ENCODE measurements around the gene UNC79.

UNC79 gene

GRCh38 chr14:93663317-93663716 lies 232.6 kb downstream of the UNC79 start:
- Histone ChIP-seq H3K27me3 (ENCODE audit: low read depth, low read length) (no peaks in the 10 kb centered on the region), H3K27ac (ENCODE audit: low read length) (no peak overlapping the region), H3K4me3 (ENCODE audit: low read depth in 1 of 2, low read length in 2 of 2) (no peak overlapping the region), H3K9me3 (ENCODE audit: control insufficient read depth in 1 of 2, low read length in 2 of 2) (peaks cover 4 to 14% of the 10 kb centered on the region in 2 donors), H3K4me1 (ENCODE audit: control insufficient read depth in 1 of 2, insufficient read depth in 2 of 2, low read length in 2 of 2) (no peaks in the 10 kb centered on the region), H3K36me3 (ENCODE audit: control insufficient read depth in 1 of 2, insufficient read depth in 2 of 2, low read length in 2 of 2) (no peaks in the 10 kb centered on the region)

GRCh38 chr14:93665169-93665568 lies 234.4 kb downstream of the UNC79 start:
- Histone ChIP-seq H3K36me3 (ENCODE audit: control insufficient read depth in 1 of 2, insufficient read depth in 2 of 2, low read length in 2 of 2) (no peaks in the 10 kb centered on the region), H3K4me1 (ENCODE audit: control insufficient read depth in 1 of 2, insufficient read depth in 2 of 2, low read length in 2 of 2) (no peaks in the 10 kb centered on the region), H3K9me3 (ENCODE audit: control insufficient read depth in 1 of 2, low read length in 2 of 2) (peaks cover 4 to 14% of the 10 kb centered on the region in 2 donors), H3K27me3 (ENCODE audit: low read depth, low read length) (no peaks in the 10 kb centered on the region), H3K4me3 (ENCODE audit: low read depth in 1 of 2, low read length in 2 of 2) (no peak overlapping the region), H3K27ac (ENCODE audit: low read length) (no peak overlapping the region)

- H3K4me3 ChIP-seq (ENCODE audit: low read depth in 1 of 2, low read length in 2 of 2) = no peak overlapping the region
- no peaks in the 10 kb centered on the region for H3K4me1 ChIP-seq (ENCODE audit: control insufficient read depth in 1 of 2, insufficient read depth in 2 of 2, low read length in 2 of 2)
- H3K27ac ChIP-seq (ENCODE audit: low read length) = no peak overlapping the region
- H3K27me3 ChIP-seq (ENCODE audit: low read depth, low read length) = no peaks in the 10 kb centered on the region
- H3K36me3 ChIP-seq (ENCODE audit: control insufficient read depth in 1 of 2, insufficient read depth in 2 of 2, low read length in 2 of 2) = no peaks in the 10 kb centered on the region
- peaks cover 4 to 10% of the 10 kb centered on the region in 2 donors for H3K9me3 ChIP-seq (ENCODE audit: control insufficient read depth in 1 of 2, low read length in 2 of 2)
These were observed 238.9 kb downstream of the UNC79 start for GRCh38 chr14:93669632-93670031.

GRCh38 chr14:93674343-93674742 lies 243.6 kb downstream of the UNC79 start:
- H3K36me3 ChIP-seq (ENCODE audit: control insufficient read depth in 1 of 2, insufficient read depth in 2 of 2, low read length in 2 of 2) = no peaks in the 10 kb centered on the region
- no peak overlapping the region for H3K27ac ChIP-seq (ENCODE audit: low read length)
- no peaks in the 10 kb centered on the region for H3K27me3 ChIP-seq (ENCODE audit: low read depth, low read length)
- H3K4me3 ChIP-seq (ENCODE audit: low read depth in 1 of 2, low read length in 2 of 2) = no peak overlapping the region
- H3K4me1 ChIP-seq (ENCODE audit: control insufficient read depth in 1 of 2, insufficient read depth in 2 of 2, low read length in 2 of 2) = no peaks in the 10 kb centered on the region
- H3K9me3 ChIP-seq (ENCODE audit: control insufficient read depth in 1 of 2, low read length in 2 of 2) = no peaks in the 10 kb centered on the region

GRCh38 chr14:93675651-93676050 lies 244.9 kb downstream of the UNC79 start:
- no peaks in the 10 kb centered on the region for H3K27me3 ChIP-seq (ENCODE audit: low read depth, low read length)
- no peak overlapping the region for H3K4me3 ChIP-seq (ENCODE audit: low read depth in 1 of 2, low read length in 2 of 2)
- no peak overlapping the region for H3K27ac ChIP-seq (ENCODE audit: low read length)
- no peaks in the 10 kb centered on the region for H3K36me3 ChIP-seq (ENCODE audit: control insufficient read depth in 1 of 2, insufficient read depth in 2 of 2, low read length in 2 of 2)
- no peaks in the 10 kb centered on the region for H3K9me3 ChIP-seq (ENCODE audit: control insufficient read depth in 1 of 2, low read length in 2 of 2)
- H3K4me1 ChIP-seq (ENCODE audit: control insufficient read depth in 1 of 2, insufficient read depth in 2 of 2, low read length in 2 of 2) = no peaks in the 10 kb centered on the region

GRCh38 chr14:93676416-93676958 lies 245.7 kb downstream of the UNC79 start:
- H3K4me3 ChIP-seq (ENCODE audit: low read depth in 1 of 2, low read length in 2 of 2) = no peak overlapping the region
- H3K4me1 ChIP-seq (ENCODE audit: control insufficient read depth in 1 of 2, insufficient read depth in 2 of 2, low read length in 2 of 2) = no peaks in the 10 kb centered on the region
- no peaks in the 10 kb centered on the region for H3K9me3 ChIP-seq (ENCODE audit: control insufficient read depth in 1 of 2, low read length in 2 of 2)
- H3K27ac ChIP-seq (ENCODE audit: low read length) = no peak overlapping the region
- no peaks in the 10 kb centered on the region for H3K27me3 ChIP-seq (ENCODE audit: low read depth, low read length)
- H3K36me3 ChIP-seq (ENCODE audit: control insufficient read depth in 1 of 2, insufficient read depth in 2 of 2, low read length in 2 of 2) = no peaks in the 10 kb centered on the region

GRCh38 chr14:93682459-93682858 lies 251.7 kb downstream of the UNC79 start:
- no peak overlapping the region for H3K27ac ChIP-seq (ENCODE audit: low read length)
- no peaks in the 10 kb centered on the region for H3K27me3 ChIP-seq (ENCODE audit: low read depth, low read length)
- H3K36me3 ChIP-seq (ENCODE audit: control insufficient read depth in 1 of 2, insufficient read depth in 2 of 2, low read length in 2 of 2) = no peaks in the 10 kb centered on the region
- H3K4me1 ChIP-seq (ENCODE audit: control insufficient read depth in 1 of 2, insufficient read depth in 2 of 2, low read length in 2 of 2) = no peaks in the 10 kb centered on the region
- H3K9me3 ChIP-seq (ENCODE audit: control insufficient read depth in 1 of 2, low read length in 2 of 2) = no peaks in the 10 kb centered on the region
- no peak overlapping the region for H3K4me3 ChIP-seq (ENCODE audit: low read depth in 1 of 2, low read length in 2 of 2)

- Histone ChIP-seq H3K27ac (ENCODE audit: low read length) (no peak overlapping the region), H3K4me1 (ENCODE audit: control insufficient read depth in 1 of 2, insufficient read depth in 2 of 2, low read length in 2 of 2) (no peaks in the 10 kb centered on the region), H3K36me3 (ENCODE audit: control insufficient read depth in 1 of 2, insufficient read depth in 2 of 2, low read length in 2 of 2) (no peaks in the 10 kb centered on the region), H3K4me3 (ENCODE audit: low read depth in 1 of 2, low read length in 2 of 2) (no peak overlapping the region), H3K27me3 (ENCODE audit: low read depth, low read length) (no peaks in the 10 kb centered on the region), H3K9me3 (ENCODE audit: control insufficient read depth in 1 of 2, low read length in 2 of 2) (no peaks in the 10 kb centered on the region)
These were observed 252.5 kb downstream of the UNC79 start for GRCh38 chr14:93683226-93683625.

GRCh38 chr14:93685121-93685895 lies 254.6 kb downstream of the UNC79 start:
- no peaks in the 10 kb centered on the region for H3K4me1 ChIP-seq (ENCODE audit: control insufficient read depth in 1 of 2, insufficient read depth in 2 of 2, low read length in 2 of 2)
- no peak overlapping the region for H3K27ac ChIP-seq (ENCODE audit: low read length)
- no peak overlapping the region for H3K4me3 ChIP-seq (ENCODE audit: low read depth in 1 of 2, low read length in 2 of 2)
- H3K9me3 ChIP-seq (ENCODE audit: control insufficient read depth in 1 of 2, low read length in 2 of 2) = no peaks in the 10 kb centered on the region
- no peaks in the 10 kb centered on the region for H3K36me3 ChIP-seq (ENCODE audit: control insufficient read depth in 1 of 2, insufficient read depth in 2 of 2, low read length in 2 of 2)
- no peaks in the 10 kb centered on the region for H3K27me3 ChIP-seq (ENCODE audit: low read depth, low read length)

GRCh38 chr14:93686268-93686667 lies 255.5 kb downstream of the UNC79 start:
- H3K9me3 ChIP-seq (ENCODE audit: control insufficient read depth in 1 of 2, low read length in 2 of 2) = no peaks in the 10 kb centered on the region
- H3K36me3 ChIP-seq (ENCODE audit: control insufficient read depth in 1 of 2, insufficient read depth in 2 of 2, low read length in 2 of 2) = no peaks in the 10 kb centered on the region
- H3K27ac ChIP-seq (ENCODE audit: low read length) = no peak overlapping the region
- no peak overlapping the region for H3K4me3 ChIP-seq (ENCODE audit: low read depth in 1 of 2, low read length in 2 of 2)
- no peaks in the 10 kb centered on the region for H3K4me1 ChIP-seq (ENCODE audit: control insufficient read depth in 1 of 2, insufficient read depth in 2 of 2, low read length in 2 of 2)
- H3K27me3 ChIP-seq (ENCODE audit: low read depth, low read length) = no peaks in the 10 kb centered on the region

- Histone ChIP-seq H3K9me3 (ENCODE audit: control insufficient read depth in 1 of 2, low read length in 2 of 2) (no peaks in the 10 kb centered on the region), H3K36me3 (ENCODE audit: control insufficient read depth in 1 of 2, insufficient read depth in 2 of 2, low read length in 2 of 2) (no peaks in the 10 kb centered on the region), H3K27ac (ENCODE audit: low read length) (no peak overlapping the region), H3K27me3 (ENCODE audit: low read depth, low read length) (no peaks in the 10 kb centered on the region), H3K4me1 (ENCODE audit: control insufficient read depth in 1 of 2, insufficient read depth in 2 of 2, low read length in 2 of 2) (no peaks in the 10 kb centered on the region), H3K4me3 (ENCODE audit: low read depth in 1 of 2, low read length in 2 of 2) (no peak overlapping the region)
These were observed 257.5 kb downstream of the UNC79 start for GRCh38 chr14:93688239-93688666.

GRCh38 chr14:93688820-93689219 lies 258.1 kb downstream of the UNC79 start:
- no peaks in the 10 kb centered on the region for H3K27me3 ChIP-seq (ENCODE audit: low read depth, low read length)
- no peaks in the 10 kb centered on the region for H3K9me3 ChIP-seq (ENCODE audit: control insufficient read depth in 1 of 2, low read length in 2 of 2)

More at GRCh38 chr14:93688820-93689219, 258.1 kb downstream of the UNC79 start:
- no peak overlapping the region for H3K27ac ChIP-seq (ENCODE audit: low read length)
- H3K36me3 ChIP-seq (ENCODE audit: control insufficient read depth in 1 of 2, insufficient read depth in 2 of 2, low read length in 2 of 2) = no peaks in the 10 kb centered on the region
- H3K4me3 ChIP-seq (ENCODE audit: low read depth in 1 of 2, low read length in 2 of 2) = no peak overlapping the region
- no peaks in the 10 kb centered on the region for H3K4me1 ChIP-seq (ENCODE audit: control insufficient read depth in 1 of 2, insufficient read depth in 2 of 2, low read length in 2 of 2)

Measured in muscle layer of duodenum (tissue), 2 donors.